COLO668 (cell line): ENCODE measurements around the gene ZFYVE9.
"Not testable (repeated sequence)": the region's sequence is repeated elsewhere in the genome, so short reads cannot be mapped to it uniquely, and the experiment has no call there.

Experiments
- DNase-seq: peaks from one replicate; lab custom pipeline; 2025; ENCODE audit not compliant: unreplicated experiment; lab: John Stamatoyannopoulos, UW

ZFYVE9 gene

GRCh38 chr1:52364235-52364839 lies 222.4 kb downstream of the ZFYVE9 start:
- DNase-seq: peak; percentile 27

GRCh38 chr1:52365071-52365745 lies 223.3 kb downstream of the ZFYVE9 start:
- peak; percentile 54 for DNase-seq

- peak; percentile 100 for DNase-seq
Measured at GRCh38 chr1:52365746-52366516, 224.0 kb downstream of the ZFYVE9 start, which contains the start of gene CC2D1B. CC2D1B (minus strand) TSS chr1:52366205; CDS start chr1:52364620, 1,585 bp downstream.

GRCh38 chr1:52366517-52366827 lies 224.6 kb downstream of the ZFYVE9 start:
- no peak for DNase-seq

GRCh38 chr1:52367272-52367671 lies 225.4 kb downstream of the ZFYVE9 start:
- no peak for DNase-seq

GRCh38 chr1:52368383-52369172 lies 226.7 kb downstream of the ZFYVE9 start:
- peak; percentile 94 for DNase-seq

GRCh38 chr1:52369851-52370250 lies 228.0 kb downstream of the ZFYVE9 start:
- not testable (repeated sequence) for DNase-seq

GRCh38 chr1:52385376-52385775 lies 243.5 kb downstream of the ZFYVE9 start:
- no peak for DNase-seq

- no peak for DNase-seq
Measured at GRCh38 chr1:52386458-52386857, 244.6 kb downstream of the ZFYVE9 start.

GRCh38 chr1:52393174-52393573 lies 251.3 kb downstream of the ZFYVE9 start:
- DNase-seq: no peak
